ENCODE data around the gene AMZ1. TPM values are rescaled to one million over a fixed set of nuclear protein-coding genes. Genes with fewer than 3 reads are reported as not detected.

AMZ1 gene
- total RNA-seq, 1 donor = 0.36 TPM

GRCh38 chr7:2754086-2754485, 66.1 kb downstream of the AMZ1 start:
- H3K4me3 ChIP-seq (ENCODE audit: low read depth, low read length) = no peak overlapping the region
- no peak for DNase-seq (ENCODE audit: low read depth)
- TF ChIP-seq CTCF (IDR thresholded peaks at IDR 0.05; ENCODE audit: insufficient read depth, low read length) = no peak

DNA sequence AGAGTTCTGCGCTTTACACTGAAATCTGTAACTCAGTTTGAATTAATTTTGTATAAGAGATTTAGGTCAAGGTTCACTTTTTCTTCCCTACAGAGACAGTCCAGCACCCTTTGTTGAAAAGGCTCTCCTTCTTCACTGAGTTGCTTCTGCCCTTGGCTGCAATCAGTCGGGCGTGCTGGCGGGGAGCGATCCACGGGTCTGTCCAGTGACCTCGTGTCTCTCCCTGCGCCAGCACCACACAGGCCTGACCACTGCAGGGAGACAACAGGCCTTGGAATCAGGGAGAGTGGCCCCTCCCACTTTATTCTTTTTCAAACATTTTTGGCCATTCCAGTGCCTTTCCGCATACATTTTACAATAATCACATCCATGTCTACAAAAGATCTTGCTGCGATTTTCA, 66.9 kb downstream of the AMZ1 start:
- no peak for TF ChIP-seq CTCF (IDR thresholded peaks at IDR 0.05; ENCODE audit: insufficient read depth, low read length)
- no peak for DNase-seq (ENCODE audit: low read depth)
- H3K4me3 ChIP-seq (ENCODE audit: low read depth, low read length) = no peak overlapping the region

DNA sequence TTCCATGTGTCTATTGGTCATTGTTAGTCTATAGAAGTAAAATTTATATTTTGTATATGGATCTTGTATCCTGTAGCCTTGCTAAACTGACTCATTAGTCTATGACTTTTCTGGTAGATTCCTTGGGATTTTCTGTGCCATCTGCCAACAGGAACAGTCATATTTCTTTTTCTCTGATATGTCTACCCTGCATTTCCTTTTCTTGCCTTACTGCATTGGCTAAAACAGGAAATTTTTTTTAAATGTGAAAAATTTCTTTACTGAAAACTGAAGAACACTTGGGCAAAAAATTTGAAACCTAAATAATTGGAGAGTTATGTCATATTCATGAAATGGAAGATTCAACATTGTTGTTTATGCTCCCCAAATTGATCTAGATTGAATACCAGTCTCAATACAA, 67.5 kb downstream of the AMZ1 start:
- DNase-seq (ENCODE audit: low read depth) = no peak
- no peak for TF ChIP-seq CTCF (IDR thresholded peaks at IDR 0.05; ENCODE audit: insufficient read depth, low read length)
- H3K4me3 ChIP-seq (ENCODE audit: low read depth, low read length) = no peak overlapping the region

DNA sequence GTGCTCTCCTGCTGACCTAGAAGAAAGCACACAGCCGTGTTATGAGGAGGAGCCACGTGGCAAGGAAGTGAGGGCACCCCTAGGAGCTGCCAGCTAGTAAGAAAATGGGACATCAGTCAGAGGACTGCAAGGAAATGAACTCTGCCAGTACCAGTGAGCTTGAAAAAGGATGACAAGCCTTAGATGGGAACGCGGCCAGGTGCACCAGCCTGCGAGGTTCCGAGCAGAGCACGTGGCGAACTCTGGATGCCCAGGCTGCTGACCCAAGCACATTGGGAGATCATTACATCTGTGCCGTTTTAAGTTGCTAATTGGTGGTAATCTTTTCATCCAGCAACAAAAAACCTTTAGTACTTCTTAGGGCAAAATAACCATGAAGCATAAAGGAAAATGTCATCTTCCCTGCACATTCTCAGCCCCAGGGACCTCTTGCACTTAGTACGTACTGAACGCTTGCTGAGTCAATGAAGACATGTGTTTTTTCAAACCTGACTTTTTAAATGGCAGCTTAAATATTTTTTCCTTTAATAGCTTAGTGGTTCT, 69.4 kb downstream of the AMZ1 start:
- TF ChIP-seq CTCF (IDR thresholded peaks at IDR 0.05; ENCODE audit: insufficient read depth, low read length) = no peak
- peak overlapping the region; percentile 40 for H3K4me3 ChIP-seq (ENCODE audit: low read depth, low read length)
- no peak for DNase-seq (ENCODE audit: low read depth)

- no peak for TF ChIP-seq CTCF (IDR thresholded peaks at IDR 0.05; ENCODE audit: insufficient read depth, low read length)
- peak; percentile 98 for DNase-seq (ENCODE audit: low read depth)
- peak overlapping the region; percentile 49 for H3K4me3 ChIP-seq (ENCODE audit: low read depth, low read length)
These were observed 70.1 kb downstream of the AMZ1 start for GRCh38 chr7:2757904-2758672.

DNA sequence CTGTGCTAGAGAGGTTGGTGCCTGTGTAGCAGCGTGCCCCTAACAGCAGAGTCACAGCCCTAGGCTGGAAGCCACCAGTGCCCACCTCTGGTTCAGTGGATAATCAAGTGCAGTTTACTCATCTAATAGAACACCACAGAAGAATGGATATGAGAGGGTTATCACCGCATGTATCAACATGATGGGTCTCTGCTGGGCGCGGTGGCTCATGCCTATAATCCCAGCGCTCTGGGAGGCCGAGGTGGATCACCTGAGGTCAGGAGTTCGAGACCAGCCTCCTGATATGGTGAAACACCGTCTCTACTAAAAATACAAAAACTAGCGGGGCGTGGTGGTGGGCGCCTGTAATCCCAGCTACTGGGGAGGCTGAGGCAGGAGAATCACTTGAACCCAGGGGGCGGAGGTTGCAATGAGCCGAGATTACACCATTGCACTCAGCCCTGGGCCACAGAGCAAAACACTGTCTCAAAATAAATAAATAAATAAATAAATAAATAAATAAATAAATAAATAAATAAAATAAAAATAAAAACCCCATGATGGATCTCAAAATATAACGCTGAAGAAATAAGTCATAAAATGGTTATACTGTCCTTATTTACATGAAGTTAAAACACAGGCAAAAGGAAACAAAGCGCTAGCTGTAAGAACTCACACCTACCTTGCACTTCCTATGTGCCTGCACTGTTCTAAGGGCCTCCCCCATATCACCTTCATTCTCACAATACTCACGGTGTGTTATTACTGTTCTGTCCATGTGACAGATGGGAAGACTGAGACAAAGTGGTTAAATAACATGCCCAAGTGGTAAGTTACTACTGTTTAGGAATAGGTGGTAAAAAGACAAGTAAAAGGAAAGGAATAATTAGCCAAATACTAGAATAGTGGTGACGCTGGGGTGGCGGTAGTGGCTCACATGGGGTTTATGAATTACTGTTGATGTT, 70.9 kb downstream of the AMZ1 start:
- peak overlapping the region; percentile 49 for H3K4me3 ChIP-seq (ENCODE audit: low read depth, low read length)
- DNase-seq (ENCODE audit: low read depth) = no peak
- no peak for TF ChIP-seq CTCF (IDR thresholded peaks at IDR 0.05; ENCODE audit: insufficient read depth, low read length)

All from fibroblast of the aortic adventitia (primary cell).